Trophoblast cell (in vitro differentiated cells and primary cell): ENCODE results near the gene RIMBP2.

ENCODE experiments used
- DNase-seq, 2 donors: peaks; one replicate each; pipeline ENCODE4 v3.0.0-alpha.2; 2016
- H2AFZ ChIP-seq: 2 replicates; pipeline ENCODE4 v1.6.1; 2013; ENCODE audit warnings: low read length, moderate library complexity, mild to moderate bottlenecking; ENCODE audit not compliant: insufficient read depth, poor library complexity
- H2AK5ac ChIP-seq: 2 replicates; pipeline ENCODE4 v1.6.1; 2013; ENCODE audit warnings: mild to moderate bottlenecking, low read length
- H2BK120ac ChIP-seq: 2 replicates; pipeline ENCODE4 v1.6.1; 2013; ENCODE audit warnings: low read length, mild to moderate bottlenecking, moderate library complexity; ENCODE audit not compliant: insufficient read depth, poor library complexity
- H2BK12ac ChIP-seq: 2 replicates; pipeline ENCODE4 v1.6.1; 2013; ENCODE audit warnings: mild to moderate bottlenecking, low read length, moderate library complexity
- H2BK5ac ChIP-seq: 2 replicates; pipeline ENCODE4 v1.6.1; 2013; ENCODE audit warnings: low read length, low read depth, moderate library complexity, mild to moderate bottlenecking; ENCODE audit not compliant: poor library complexity
- H3K14ac ChIP-seq: 2 replicates; pipeline ENCODE4 v1.6.1; 2013; ENCODE audit warnings: mild to moderate bottlenecking, low read length
- H3K18ac ChIP-seq: 2 replicates; pipeline ENCODE4 v1.6.1; 2013; ENCODE audit warnings: mild to moderate bottlenecking, low read length
- H3K23ac ChIP-seq: 2 replicates; pipeline ENCODE4 v1.6.1; 2013; ENCODE audit warnings: low read length
- H3K27ac ChIP-seq: 2 replicates; pipeline ENCODE4 v1.5.1; 2013; ENCODE audit warnings: low read depth, mild to moderate bottlenecking, inconsistent platforms, low read length, moderate library complexity
- H3K27me3 ChIP-seq: 2 replicates; pipeline ENCODE4 v1.6.1; 2013; ENCODE audit warnings: inconsistent platforms, mild to moderate bottlenecking, low read length, moderate library complexity; ENCODE audit not compliant: insufficient read depth
- H3K36me3 ChIP-seq, 2 experiments: 1 replicate in 1 of 2; 2 replicates in 1 of 2; pipeline ENCODE4 v1.6.1; 2013; ENCODE audit warnings: low read length in 2 of 2, mild to moderate bottlenecking in 2 of 2, moderate library complexity in 1 of 2; ENCODE audit not compliant: insufficient read depth in 2 of 2, control insufficient read depth in 1 of 2
- H3K4ac ChIP-seq: 2 replicates; pipeline ENCODE4 v1.6.1; 2013; ENCODE audit warnings: low read depth, mild to moderate bottlenecking, low read length, moderate library complexity
- H3K4me1 ChIP-seq, 2 experiments: 1 replicate in 1 of 2; 2 replicates in 1 of 2; pipeline ENCODE4 v1.6.1; 2013; ENCODE audit warnings: low read length in 2 of 2, mild to moderate bottlenecking in 2 of 2, moderate library complexity in 1 of 2; ENCODE audit not compliant: insufficient read depth in 2 of 2, control insufficient read depth in 1 of 2
- H3K4me2 ChIP-seq: 2 replicates; pipeline ENCODE4 v1.6.1; 2013; ENCODE audit warnings: inconsistent platforms, mild to moderate bottlenecking, low read length, moderate library complexity
- H3K4me3 ChIP-seq: 2 replicates; pipeline ENCODE4 v1.5.1; 2013; ENCODE audit warnings: mild to moderate bottlenecking, low read depth, low read length, inconsistent platforms
- H3K79me1 ChIP-seq: one replicate; pipeline ENCODE4 v1.6.1; 2013; ENCODE audit warnings: low read length
- H3K79me2 ChIP-seq: 2 replicates; pipeline ENCODE4 v1.6.1; 2013; ENCODE audit warnings: low read length, mild to moderate bottlenecking; ENCODE audit not compliant: control insufficient read depth, insufficient read depth, poor library complexity
- H3K9ac ChIP-seq: 2 replicates; pipeline ENCODE4 v1.6.1; 2013; ENCODE audit warnings: mild to moderate bottlenecking, low read length
- H3K9me3 ChIP-seq: 2 replicates; pipeline ENCODE4 v1.6.1; 2013; ENCODE audit warnings: low read depth, mild to moderate bottlenecking, control low read depth, inconsistent platforms, low read length; ENCODE audit not compliant: insufficient read depth
- H4K12ac ChIP-seq: 2 replicates; pipeline ENCODE4 v1.6.1; 2013; ENCODE audit warnings: low read depth, mild to moderate bottlenecking, low read length, moderate library complexity
- H4K8ac ChIP-seq: 2 replicates; pipeline ENCODE4 v1.6.1; 2013; ENCODE audit warnings: low read depth, mild to moderate bottlenecking, low read length, moderate library complexity
- H4K91ac ChIP-seq: one replicate; pipeline ENCODE4 v1.6.1; 2013; ENCODE audit warnings: low read depth, mild to moderate bottlenecking, low read length, moderate library complexity
- WGBS: extraction: QIAGEN DNeasy Blood & Tissue Kit; methylation state at CpG from one replicate; pipeline ENCODE4 v1.1.7; 2013; ENCODE audit warnings: missing lambda C conversion rate; ENCODE audit not compliant: insufficient read length, insufficient coverage; ENCODE audit errors: extremely low coverage; 5-methylcytosine and 5-hydroxymethylcytosine counted together

The RIMBP2 gene

GRCh38 chr12:130707571-130707891 is 8.6 kb downstream of the RIMBP2 start:
- Histone ChIP-seq H3K36me3 (no peaks in the 10 kb centered on the region), H4K91ac (no peak overlapping the region), H4K12ac (no peak overlapping the region), H2AFZ (no peak overlapping the region), H3K79me2 (no peaks in the 10 kb centered on the region), H3K9me3 (peaks cover under 1% of the 10 kb centered on the region), H2BK12ac (no peak overlapping the region), H3K23ac (no peak overlapping the region), H2BK120ac (no peak overlapping the region), H2BK5ac (no peak overlapping the region), H3K4me1 (peaks cover 7 to 9% of the 10 kb centered on the region in 2 experiments), H3K4ac (no peak overlapping the region), H2AK5ac (no peak overlapping the region), H3K27me3 (no peaks in the 10 kb centered on the region), H3K4me3 (no peak overlapping the region), H3K9ac (no peak overlapping the region), H3K18ac (no peak overlapping the region), H3K79me1 (no peaks in the 10 kb centered on the region), H4K8ac (no peak overlapping the region), H3K14ac (no peak overlapping the region), H3K27ac (no peak overlapping the region), H3K4me2 (no peak overlapping the region)
- WGBS: no CpG with 5 or more reads among the region's 8 CpGs
- DNase-seq: no peak

GRCh38 chr12:130706885-130707570 is 9.1 kb downstream of the RIMBP2 start:
- Histone ChIP-seq H4K12ac (no peak overlapping the region), H3K9me3 (no peaks in the 10 kb centered on the region), H3K4ac (no peak overlapping the region), H3K4me3 (no peak overlapping the region), H2BK120ac (no peak overlapping the region), H3K23ac (no peak overlapping the region), H3K79me2 (no peaks in the 10 kb centered on the region), H3K18ac (no peak overlapping the region), H3K4me2 (no peak overlapping the region), H3K9ac (no peak overlapping the region), H3K27me3 (no peaks in the 10 kb centered on the region), H2AK5ac (no peak overlapping the region), H3K4me1 (peaks cover 8 to 10% of the 10 kb centered on the region in 2 experiments), H2AFZ (no peak overlapping the region), H3K79me1 (no peaks in the 10 kb centered on the region), H2BK5ac (no peak overlapping the region), H4K8ac (no peak overlapping the region), H2BK12ac (no peak overlapping the region), H3K27ac (no peak overlapping the region), H4K91ac (no peak overlapping the region), H3K36me3 (no peaks in the 10 kb centered on the region), H3K14ac (no peak overlapping the region)
- DNase-seq: no peak
- WGBS: no CpG with 5 or more reads among the region's 15 CpGs

GRCh38 chr12:130706311-130706710 is 9.8 kb downstream of the RIMBP2 start:
- no peak overlapping the region for H4K91ac ChIP-seq
- no peaks in the 10 kb centered on the region for H3K9me3 ChIP-seq
- H3K23ac ChIP-seq: no peak overlapping the region
- no peak overlapping the region for H3K14ac ChIP-seq
- H4K8ac ChIP-seq: no peak overlapping the region
- no peak overlapping the region for H2BK5ac ChIP-seq
- H2BK12ac ChIP-seq: no peak overlapping the region
- H2AFZ ChIP-seq: no peak overlapping the region
- no peaks in the 10 kb centered on the region for H3K79me1 ChIP-seq
- DNase-seq: no peak
- H4K12ac ChIP-seq: no peak overlapping the region
- H2AK5ac ChIP-seq: no peak overlapping the region
- no peak overlapping the region for H3K9ac ChIP-seq
- no peak overlapping the region for H3K18ac ChIP-seq
- H3K79me2 ChIP-seq: no peaks in the 10 kb centered on the region
- no CpG with 5 or more reads among the region's 16 CpGs for WGBS
- no peak overlapping the region for H2BK120ac ChIP-seq
- H3K4me2 ChIP-seq: no peak overlapping the region
- H3K27me3 ChIP-seq: no peaks in the 10 kb centered on the region
- no peaks in the 10 kb centered on the region for H3K36me3 ChIP-seq
- peaks cover 8 to 10% of the 10 kb centered on the region in 2 experiments for H3K4me1 ChIP-seq
- H3K27ac ChIP-seq: no peak overlapping the region
- no peak overlapping the region for H3K4me3 ChIP-seq
- H3K4ac ChIP-seq: no peak overlapping the region

- no peak overlapping the region for H3K27ac ChIP-seq
- no peaks in the 10 kb centered on the region for H3K36me3 ChIP-seq
- no peaks in the 10 kb centered on the region for H3K79me2 ChIP-seq
- no peak overlapping the region for H2AK5ac ChIP-seq
- H3K4ac ChIP-seq: no peak overlapping the region
- no peak overlapping the region for H3K23ac ChIP-seq
- H3K14ac ChIP-seq: no peak overlapping the region
- H2BK12ac ChIP-seq: no peak overlapping the region
- no peak overlapping the region for H4K8ac ChIP-seq
- no peak overlapping the region for H2BK5ac ChIP-seq
- H4K12ac ChIP-seq: no peak overlapping the region
- no peak overlapping the region for H3K4me3 ChIP-seq
- H2BK120ac ChIP-seq: no peak overlapping the region
- no peak for DNase-seq
- H3K79me1 ChIP-seq: no peaks in the 10 kb centered on the region
- WGBS: no CpG with 5 or more reads among the region's 23 CpGs
- no peak overlapping the region for H2AFZ ChIP-seq
- no peak overlapping the region for H3K9ac ChIP-seq
- H3K9me3 ChIP-seq: no peaks in the 10 kb centered on the region
- H3K18ac ChIP-seq: no peak overlapping the region
- peaks cover 8 to 10% of the 10 kb centered on the region in 2 experiments for H3K4me1 ChIP-seq
- H3K4me2 ChIP-seq: no peak overlapping the region
- no peaks in the 10 kb centered on the region for H3K27me3 ChIP-seq
- no peak overlapping the region for H4K91ac ChIP-seq
Measured at GRCh38 chr12:130705178-130705822, 10.8 kb downstream of the RIMBP2 start.
